ENCODE data around the gene CFI.

DNA sequence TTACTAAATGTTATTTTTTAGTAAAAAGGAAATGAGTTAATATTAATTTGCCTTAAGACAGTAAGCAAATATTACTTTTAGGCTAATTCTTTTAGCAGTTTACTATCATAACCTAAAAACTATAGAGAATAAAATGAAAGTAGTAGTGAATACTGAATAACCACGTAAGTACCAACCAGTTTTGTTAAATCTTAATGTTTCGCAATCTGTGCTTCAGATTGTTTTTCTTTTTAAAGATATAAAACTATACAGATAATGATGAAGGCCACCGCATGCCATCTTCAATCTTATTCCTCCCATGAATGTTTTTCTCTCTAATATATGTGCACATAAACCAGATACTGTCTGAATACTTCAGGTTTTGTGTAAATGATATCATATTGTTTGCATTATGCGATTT is 32.0 kb upstream of the CFI start:
- TF ChIP-seq EZH2 (IDR thresholded peaks at IDR 0.05; ENCODE audit: insufficient read depth, poor library complexity, severe bottlenecking): no peak
- no peak for TF ChIP-seq EZH2phosphoT487 (IDR thresholded peaks at IDR 0.05; ENCODE audit: insufficient read depth, low read depth)
